Mesendoderm (in vitro differentiated cells): ENCODE data around the gene VDR.

ENCODE experiments used
- DNase-seq: peaks from one replicate; pipeline ENCODE4 v3.0.0; 2013
- H2AK5ac ChIP-seq: 2 replicates; pipeline ENCODE4 v1.6.1; 2013; ENCODE audit warnings: low read length, inconsistent platforms
- H2BK120ac ChIP-seq: 2 replicates; pipeline ENCODE4 v1.6.1; 2013; ENCODE audit warnings: low read depth, mild to moderate bottlenecking, low read length, moderate library complexity, mixed read lengths
- H2BK15ac ChIP-seq: replicated peaks from 2 replicates; pipeline ENCODE4 v1.6.1; 2013; ENCODE audit warnings: low read depth, mild to moderate bottlenecking, moderate library complexity
- H2BK5ac ChIP-seq: 2 replicates; pipeline ENCODE4 v1.6.1; 2013; ENCODE audit warnings: low read length, inconsistent platforms
- H3K18ac ChIP-seq: 2 replicates; pipeline ENCODE4 v1.6.1; 2013; ENCODE audit warnings: mild to moderate bottlenecking, low read length, mixed read lengths
- H3K23ac ChIP-seq: one replicate; pipeline ENCODE4 v1.6.1; 2013; ENCODE audit warnings: low read length
- H3K27ac ChIP-seq: 2 replicates; pipeline ENCODE4 v1.5.1; 2013; ENCODE audit warnings: low read depth, mild to moderate bottlenecking, inconsistent platforms, low read length, moderate library complexity
- H3K27me3 ChIP-seq: 2 replicates; pipeline ENCODE4 v1.6.1; 2013; ENCODE audit warnings: low read length, control low read depth, mild to moderate bottlenecking, inconsistent platforms; ENCODE audit not compliant: insufficient read depth, poor library complexity
- H3K36me3 ChIP-seq: 2 replicates; pipeline ENCODE4 v1.6.1; 2013; ENCODE audit warnings: low read length, inconsistent platforms; ENCODE audit not compliant: control insufficient read depth, insufficient read depth
- H3K4ac ChIP-seq: one replicate; pipeline ENCODE4 v1.6.1; 2013; ENCODE audit warnings: low read depth, mild to moderate bottlenecking, low read length, moderate library complexity
- H3K4me1 ChIP-seq: 2 replicates; pipeline ENCODE4 v1.6.1; 2013; ENCODE audit warnings: low read depth, low read length, inconsistent platforms; ENCODE audit not compliant: control insufficient read depth
- H3K4me2 ChIP-seq: 2 replicates; pipeline ENCODE4 v1.6.1; 2013; ENCODE audit warnings: low read length
- H3K4me3 ChIP-seq: 2 replicates; pipeline ENCODE4 v1.5.1; 2013; ENCODE audit warnings: mild to moderate bottlenecking, low read length
- H3K56ac ChIP-seq: one replicate; pipeline ENCODE4 v1.6.1; 2013; ENCODE audit warnings: low read length
- H3K79me1 ChIP-seq: 2 replicates; pipeline ENCODE4 v1.6.1; 2013; ENCODE audit warnings: low read length, inconsistent platforms
- H3K79me2 ChIP-seq: 2 replicates; pipeline ENCODE4 v1.6.1; 2013; ENCODE audit warnings: mild to moderate bottlenecking, low read length; ENCODE audit not compliant: control insufficient read depth, insufficient read depth
- H3K9ac ChIP-seq: 2 replicates; pipeline ENCODE4 v1.6.1; 2013; ENCODE audit warnings: low read length, inconsistent platforms
- H4K5ac ChIP-seq: one replicate; pipeline ENCODE4 v1.6.1; 2013; ENCODE audit warnings: low read length
- H4K8ac ChIP-seq: one replicate; pipeline ENCODE4 v1.6.1; 2013; ENCODE audit warnings: low read depth, mild to moderate bottlenecking, control low read depth, low read length, moderate library complexity
- WGBS: extraction: QIAGEN DNeasy Blood & Tissue Kit; methylation state at CpG from one replicate; pipeline ENCODE4 v1.1.7; 2013; ENCODE audit warnings: low lambda C conversion rate, missing lambda C conversion rate; ENCODE audit not compliant: insufficient coverage; ENCODE audit errors: extremely low coverage; 5-methylcytosine and 5-hydroxymethylcytosine counted together

The VDR gene

GRCh38 chr12:47920913-47921312 lies 16.1 kb upstream of the VDR start:
- Histone ChIP-seq H3K4me2 (no peak overlapping the region), H2AK5ac (no peak overlapping the region), H3K4ac (no peak overlapping the region), H4K5ac (no peak overlapping the region), H3K9ac (no peak overlapping the region), H2BK5ac (no peak overlapping the region), H2BK120ac (no peak overlapping the region), H3K23ac (no peak overlapping the region), H3K56ac (no peak overlapping the region), H3K27me3 (peaks cover 2% of the 10 kb centered on the region), H3K36me3 (no peaks in the 10 kb centered on the region), H3K79me1 (no peaks in the 10 kb centered on the region), H3K27ac (no peak overlapping the region), H4K8ac (no peak overlapping the region), H2BK15ac (no peak overlapping the region), H3K4me3 (no peak overlapping the region), H3K79me2 (no peaks in the 10 kb centered on the region), H3K4me1 (no peaks in the 10 kb centered on the region), H3K18ac (no peak overlapping the region)
- no CpG with 5 or more reads among the region's 6 CpGs for WGBS
- DNase-seq, result no peak

- H3K27me3 ChIP-seq, result no peaks in the 10 kb centered on the region
- no CpG with 5 or more reads among the region's 3 CpGs for WGBS
Observed at GRCh38 chr12:47913081-47913480, 8.3 kb upstream of the VDR start.

GRCh38 chr12:47912556-47912955 lies 7.8 kb upstream of the VDR start:
- Histone ChIP-seq H2BK15ac (no peak overlapping the region), H3K9ac (no peak overlapping the region), H4K8ac (no peak overlapping the region), H3K27me3 (no peaks in the 10 kb centered on the region), H3K56ac (no peak overlapping the region), H2AK5ac (no peak overlapping the region), H3K4me1 (no peaks in the 10 kb centered on the region), H3K79me2 (no peaks in the 10 kb centered on the region), H3K36me3 (no peaks in the 10 kb centered on the region), H3K79me1 (no peaks in the 10 kb centered on the region), H3K4me3 (no peak overlapping the region), H3K23ac (no peak overlapping the region), H2BK120ac (no peak overlapping the region), H4K5ac (no peak overlapping the region), H3K27ac (no peak overlapping the region), H3K4ac (no peak overlapping the region), H2BK5ac (no peak overlapping the region), H3K4me2 (no peak overlapping the region), H3K18ac (no peak overlapping the region)
- DNase-seq, result no peak
- no CpG with 5 or more reads among the region's 4 CpGs for WGBS

More at GRCh38 chr12:47913081-47913480, 8.3 kb upstream of the VDR start:
- no peak overlapping the region for H2AK5ac ChIP-seq
- no peak for DNase-seq
- H3K4me1 ChIP-seq, result no peaks in the 10 kb centered on the region
- H3K56ac ChIP-seq, result no peak overlapping the region
- H3K4me3 ChIP-seq, result no peak overlapping the region
- H2BK5ac ChIP-seq, result no peak overlapping the region
- H3K27ac ChIP-seq, result no peak overlapping the region
- no peak overlapping the region for H3K4ac ChIP-seq
- no peaks in the 10 kb centered on the region for H3K79me1 ChIP-seq
- H3K4me2 ChIP-seq, result no peak overlapping the region
- no peak overlapping the region for H4K5ac ChIP-seq
- no peak overlapping the region for H3K9ac ChIP-seq
- H4K8ac ChIP-seq, result no peak overlapping the region
- no peaks in the 10 kb centered on the region for H3K79me2 ChIP-seq
- no peak overlapping the region for H2BK15ac ChIP-seq
- H2BK120ac ChIP-seq, result no peak overlapping the region
- H3K36me3 ChIP-seq, result no peaks in the 10 kb centered on the region
- H3K18ac ChIP-seq, result no peak overlapping the region
- no peak overlapping the region for H3K23ac ChIP-seq

- H4K8ac ChIP-seq, result no peak overlapping the region
- no peak for DNase-seq
- no peaks in the 10 kb centered on the region for H3K36me3 ChIP-seq
- H3K18ac ChIP-seq, result no peak overlapping the region
- H2AK5ac ChIP-seq, result no peak overlapping the region
- no peaks in the 10 kb centered on the region for H3K79me1 ChIP-seq
- no peak overlapping the region for H3K4me3 ChIP-seq
- H2BK5ac ChIP-seq, result no peak overlapping the region
- H2BK120ac ChIP-seq, result no peak overlapping the region
- no peak overlapping the region for H3K9ac ChIP-seq
- peaks cover 4% of the 10 kb centered on the region for H3K27me3 ChIP-seq
- H3K4me2 ChIP-seq, result no peak overlapping the region
- H3K56ac ChIP-seq, result no peak overlapping the region
- H4K5ac ChIP-seq, result no peak overlapping the region
- H3K4me1 ChIP-seq, result no peaks in the 10 kb centered on the region
- H3K23ac ChIP-seq, result no peak overlapping the region
- H2BK15ac ChIP-seq, result no peak overlapping the region
- H3K4ac ChIP-seq, result no peak overlapping the region
- H3K27ac ChIP-seq, result no peak overlapping the region
- no peaks in the 10 kb centered on the region for H3K79me2 ChIP-seq
Observed at GRCh38 chr12:47910981-47911380, 6.2 kb upstream of the VDR start.

GRCh38 chr12:47910486-47910885 lies 5.7 kb upstream of the VDR start:
- Histone ChIP-seq H3K23ac (no peak overlapping the region), H3K4ac (no peak overlapping the region), H4K5ac (no peak overlapping the region), H3K56ac (no peak overlapping the region), H2BK5ac (no peak overlapping the region), H2AK5ac (no peak overlapping the region), H3K9ac (no peak overlapping the region), H4K8ac (no peak overlapping the region), H3K18ac (no peak overlapping the region), H3K4me1 (no peaks in the 10 kb centered on the region), H2BK120ac (no peak overlapping the region), H3K27me3 (peaks cover 8% of the 10 kb centered on the region), H2BK15ac (no peak overlapping the region), H3K4me3 (no peak overlapping the region), H3K36me3 (no peaks in the 10 kb centered on the region), H3K27ac (no peak overlapping the region), H3K79me2 (no peaks in the 10 kb centered on the region), H3K4me2 (no peak overlapping the region), H3K79me1 (no peaks in the 10 kb centered on the region)
- no CpG with 5 or more reads among the region's 3 CpGs for WGBS
- DNase-seq, result peak; percentile 21

- Histone ChIP-seq H3K18ac (no peak overlapping the region), H3K56ac (no peak overlapping the region), H3K36me3 (no peaks in the 10 kb centered on the region), H2BK5ac (no peak overlapping the region), H3K79me1 (no peaks in the 10 kb centered on the region), H3K9ac (no peak overlapping the region), H3K4me1 (no peaks in the 10 kb centered on the region), H3K4me2 (no peak overlapping the region), H2BK15ac (no peak overlapping the region), H3K4ac (no peak overlapping the region), H3K23ac (no peak overlapping the region), H2AK5ac (no peak overlapping the region), H4K8ac (no peak overlapping the region), H2BK120ac (no peak overlapping the region), H3K4me3 (no peak overlapping the region), H4K5ac (no peak overlapping the region), H3K27ac (no peak overlapping the region), H3K79me2 (no peaks in the 10 kb centered on the region), H3K27me3 (peaks cover 8% of the 10 kb centered on the region)
- DNase-seq, result no peak
- WGBS, result no CpG with 5 or more reads among the region's 4 CpGs
Observed at GRCh38 chr12:47909839-47910465, 5.2 kb upstream of the VDR start.
